Activated T-helper 1 cell treated with anti-CD3 and anti-CD28 coated beads, Interleukin-2, amount 50 U/mL, for 16 hours (primary cell): ENCODE results near the gene IL1A.
A peak's percentile ranks its signal among the peaks of the same experiment; 100 is the strongest.

Source experiments
- DNase-seq, 2 donors: peaks; one replicate each; pipeline ENCODE4 v3.0.0-alpha.2; 2020; ENCODE audit warnings: low read depth in 1 of 2, low spot score in 1 of 2

IL1A gene

GRCh38 chr2:112764071-112765044 lies 19.9 kb downstream of the IL1A start, which contains the start of gene CKAP2L:
Gene CKAP2L (minus strand): TSS chr2:112764609. CDS start chr2:112764598, 11 bp downstream.
- DNase-seq: peak; percentile 90 to 92

- no peak for DNase-seq
Observed at GRCh38 chr2:112762276-112762675, 22.0 kb downstream of the IL1A start.

- DNase-seq: no peak
Observed at GRCh38 chr2:112760149-112760548, 24.1 kb downstream of the IL1A start.

- DNase-seq: no peak
Observed at GRCh38 chr2:112758711-112759110, 25.6 kb downstream of the IL1A start.

- DNase-seq: no peak
Observed at GRCh38 chr2:112757265-112757664, 27.0 kb downstream of the IL1A start.

GRCh38 chr2:112756207-112756606 lies 28.1 kb downstream of the IL1A start:
- no peak for DNase-seq

GRCh38 chr2:112755444-112755843 lies 28.8 kb downstream of the IL1A start:
- no peak for DNase-seq

GRCh38 chr2:112754564-112754963 lies 29.7 kb downstream of the IL1A start:
- DNase-seq: no peak

DNA sequence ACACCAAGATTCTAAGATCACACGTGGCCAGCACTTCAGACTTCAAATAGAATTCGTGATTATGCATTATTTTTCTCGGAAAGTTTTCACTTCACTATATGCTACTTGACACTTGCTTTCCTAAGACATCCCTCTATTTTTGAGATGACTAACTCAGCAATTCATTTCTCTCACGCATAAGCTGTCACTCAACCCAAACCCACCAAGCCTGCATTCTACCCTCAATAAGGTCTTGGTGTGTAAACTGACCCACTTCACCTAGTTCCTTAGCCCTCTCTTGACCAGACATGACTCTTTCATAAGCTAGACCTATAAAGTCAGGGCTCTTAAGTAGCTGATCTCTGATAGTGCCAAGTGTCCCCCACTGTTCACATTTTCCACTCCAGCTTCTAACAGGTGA lies 31.6 kb downstream of the IL1A start:
- no peak for DNase-seq

GRCh38 chr2:112751451-112752197 lies 32.7 kb downstream of the IL1A start:
- DNase-seq: no peak

DNA sequence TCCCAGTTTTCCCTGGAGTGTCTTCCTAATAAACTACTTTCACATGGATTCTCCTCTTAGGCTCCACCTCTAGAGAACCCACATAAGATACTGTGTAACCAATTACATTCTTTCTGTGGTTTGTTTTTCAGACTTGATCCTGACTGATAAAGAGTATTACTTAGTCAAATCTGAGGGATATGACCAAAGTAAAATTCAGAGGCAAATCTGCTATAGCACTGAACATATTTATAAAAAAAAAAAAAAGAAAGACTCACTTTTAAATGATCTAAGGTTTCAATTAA lies 33.8 kb downstream of the IL1A start:
- DNase-seq: no peak

GRCh38 chr2:112749755-112750559 lies 34.3 kb downstream of the IL1A start:
- DNase-seq: peak; percentile 66

DNA sequence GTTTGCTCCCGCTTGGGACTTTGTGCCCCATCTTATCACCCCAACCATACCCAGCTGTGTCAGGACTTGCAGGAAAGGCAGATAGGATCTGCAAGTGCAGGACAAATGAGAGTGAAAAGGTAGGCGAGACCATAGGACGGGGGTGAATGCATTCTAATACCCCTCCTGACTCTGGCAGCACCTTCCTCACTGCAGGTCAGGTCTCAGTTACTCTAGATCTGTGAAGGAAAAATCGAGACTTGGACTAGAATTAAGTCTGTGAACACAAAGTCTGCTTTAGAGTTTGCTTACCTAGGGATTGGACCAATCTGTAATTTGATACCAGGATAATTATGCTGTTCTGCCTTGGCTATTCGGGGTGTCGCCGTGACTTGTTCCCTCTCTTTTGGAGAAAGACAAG lies 43.8 kb downstream of the IL1A start:
- no peak for DNase-seq

GRCh38 chr2:112737542-112738232 lies 46.6 kb downstream of the IL1A start:
- DNase-seq: no peak

- DNase-seq: no peak
Observed at GRCh38 chr2:112733871-112734270, 50.4 kb downstream of the IL1A start.

DNA sequence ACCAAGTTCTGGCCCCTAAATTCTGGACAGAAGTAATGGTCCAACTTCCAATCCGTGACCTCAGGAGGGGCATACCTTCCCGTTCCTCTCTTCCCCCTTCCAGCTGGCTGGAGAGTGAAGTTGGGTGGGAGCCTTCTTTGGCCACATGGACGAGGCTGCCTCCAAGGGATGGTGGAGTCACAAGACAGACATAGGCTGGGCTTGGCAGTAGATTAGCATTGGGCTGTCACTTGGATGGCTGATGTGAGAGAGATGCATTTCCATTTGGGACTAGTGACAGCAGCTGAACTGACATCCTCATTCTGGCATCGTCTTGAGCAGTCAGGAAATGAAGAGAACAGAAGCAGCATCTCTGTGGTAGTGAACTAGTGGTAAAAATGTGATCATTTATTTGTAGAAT lies 50.8 kb downstream of the IL1A start:
- DNase-seq: no peak

- DNase-seq: no peak
Observed at GRCh38 chr2:112731479-112731878, 52.8 kb downstream of the IL1A start.

- no peak for DNase-seq
Observed at GRCh38 chr2:112730791-112731190, 53.5 kb downstream of the IL1A start.

- DNase-seq: no peak
Observed at GRCh38 chr2:112730216-112730615, 54.1 kb downstream of the IL1A start.

DNA sequence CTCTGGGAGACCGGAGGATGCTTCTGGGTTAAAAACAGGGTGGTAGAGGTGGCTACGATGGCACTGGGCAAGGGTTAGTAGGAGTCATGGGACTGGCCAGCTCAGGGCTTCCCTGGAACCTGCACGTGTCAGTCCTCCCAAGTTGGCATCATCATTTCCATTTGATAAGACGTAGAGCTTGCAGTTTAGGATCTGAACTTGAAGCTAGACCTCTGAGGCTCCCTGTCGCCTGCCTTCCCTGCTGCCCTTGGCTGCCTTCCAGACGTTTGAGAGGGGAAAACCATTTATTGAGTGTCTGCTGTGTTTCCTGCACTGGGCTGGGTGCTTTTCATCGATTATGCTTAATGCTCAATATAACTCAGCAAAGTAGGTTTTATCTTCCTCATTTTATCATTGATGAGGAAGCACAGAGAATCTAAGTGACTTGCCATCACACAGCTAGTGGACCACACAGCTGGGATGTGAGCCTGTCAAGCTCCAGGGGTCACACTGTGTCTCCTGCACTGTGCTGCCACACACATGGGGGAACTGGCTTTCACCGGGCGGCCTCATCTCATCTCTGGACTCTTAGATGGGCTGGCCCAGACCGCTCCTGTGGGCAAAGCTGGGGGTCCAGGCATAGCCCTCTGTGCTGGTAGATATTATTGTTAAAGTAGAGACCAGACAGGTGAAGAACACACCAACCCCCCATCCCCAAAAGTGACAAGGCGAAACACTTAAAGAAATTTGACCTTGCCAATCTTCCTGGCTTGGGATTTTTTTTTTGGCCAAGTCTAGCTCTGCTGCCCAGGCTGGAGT lies 55.7 kb downstream of the IL1A start:
- no peak for DNase-seq
